ENCODE data around the gene SLC6A18. TPM values are rescaled to one million over a fixed set of nuclear protein-coding genes. Genes with fewer than 3 reads are reported as not detected.

SLC6A18 gene
- total and polyA plus RNA-seq, 2 of the 13 experiments (the other 11 are each of a cell fraction or from before 2014, with no cell fraction given): not detected

- TF ChIP-seq PBX2 (CRISPR knock-in tag; IDR thresholded peaks at IDR 0.05): no peak
- no peak for TF ChIP-seq MAFF (IDR thresholded peaks at IDR 0.05; ENCODE audit: low read depth, low read length)
These were observed 42.9 kb downstream of the SLC6A18 start (continued) for GRCh38 chr5:1268056-1268455.

GRCh38 chr5:1268666-1269065 lies 43.5 kb downstream of the SLC6A18 start:
- Histone ChIP-seq H3K4me2 (ENCODE audit: low read depth, low read length) (no peak overlapping the region), H3K9me3 (ENCODE audit: low read length) (no peaks in the 10 kb centered on the region), H4K20me1 (ENCODE audit: insufficient read depth, low read length) (no peaks in the 10 kb centered on the region), H2AFZ (ENCODE audit: low read length) (no peak overlapping the region), H3K36me3 (replicated peaks in 1 of 2; ENCODE audit: control insufficient read depth in 1 of 2, insufficient read depth in 2 of 2, low read length in 2 of 2) (peaks cover 0 to 2% of the 10 kb centered on the region in 2 experiments; a peak in 1 of 5 replicates), H3K27ac (ENCODE audit: extremely low read length, insufficient read depth, low read length) (no peak overlapping the region), H3K4me1 (ENCODE audit: insufficient read depth, low read length) (no peaks in the 10 kb centered on the region), H3K4me3 (replicated peaks in 1 of 3; ENCODE audit: insufficient read depth in 1 of 3, low read depth in 2 of 3, low read length in 3 of 3) (no peak overlapping the region), H3K79me2 (ENCODE audit: insufficient read depth, low read length) (no peaks in the 10 kb centered on the region), H3K27me3 (ENCODE audit: control insufficient read depth in 1 of 2, insufficient read depth in 2 of 2, low read length in 2 of 2) (peaks cover 0 to 11% of the 10 kb centered on the region in 2 experiments; a peak in 1 of 5 replicates), H3K9ac (ENCODE audit: insufficient read depth, low read depth, low read length) (no peak overlapping the region)
- POLR2A ChIA-PET: no interaction called here
- no peak for DNase-seq (ENCODE audit: low spot score)
- CTCF ChIA-PET (ENCODE audit: low intra/inter-chr PET ratio, low total read pairs): no interaction called here
- no peak for FAIRE-seq
- 78% methylated on average over 9 of the region's 13 CpGs for WGBS (ENCODE audit: low lambda C conversion rate)
- intact Hi-C loops (cut with micrococcal nuclease; ENCODE audit: unreplicated experiment) (no loop called here), in situ Hi-C loops (cut with HindIII; ENCODE audit: extremely low pct_ligation_motif_present, low pct_unique_long_range_greater_than_20kb) (no loop called here)
- no TSS peak for BruUV-seq (replicated peaks)
- ATAC-seq: no peak
- TF ChIP-seq PAF1 (CRISPR knock-in tag; IDR thresholded peaks at IDR 0.05) (no peak), MTA3 (CRISPR knock-in tag; IDR thresholded peaks at IDR 0.05) (no peak), ZNF652 (CRISPR knock-in tag; IDR thresholded peaks at IDR 0.05; ENCODE audit: borderline replicate concordance, low read depth) (no peak), POLR2A (IDR thresholded peaks at IDR 0.05; ENCODE audit: insufficient read depth in 1 of 2, low read depth in 2 of 2, low read length in 2 of 2) (no peak), ZKSCAN5 (CRISPR knock-in tag; IDR thresholded peaks at IDR 0.05) (no peak), ZNF501 (CRISPR knock-in tag; IDR thresholded peaks at IDR 0.05) (no peak), ATF1 (CRISPR knock-in tag; IDR thresholded peaks at IDR 0.05) (no peak), ASH2L (IDR thresholded peaks at IDR 0.05; ENCODE audit: insufficient read length, low read depth, low read length) (no peak), GRHL1 (CRISPR knock-in tag; conservative IDR thresholded peaks at IDR 0.05) (no peak), ZNF878 (CRISPR knock-in tag; IDR thresholded peaks at IDR 0.05) (no peak), PBX2 (CRISPR knock-in tag; IDR thresholded peaks at IDR 0.05) (no peak), POLR2AphosphoS2 (IDR thresholded peaks at IDR 0.05; ENCODE audit: low read depth, low read length) (no peak)
- TF ChIP-seq, protein P1, sequence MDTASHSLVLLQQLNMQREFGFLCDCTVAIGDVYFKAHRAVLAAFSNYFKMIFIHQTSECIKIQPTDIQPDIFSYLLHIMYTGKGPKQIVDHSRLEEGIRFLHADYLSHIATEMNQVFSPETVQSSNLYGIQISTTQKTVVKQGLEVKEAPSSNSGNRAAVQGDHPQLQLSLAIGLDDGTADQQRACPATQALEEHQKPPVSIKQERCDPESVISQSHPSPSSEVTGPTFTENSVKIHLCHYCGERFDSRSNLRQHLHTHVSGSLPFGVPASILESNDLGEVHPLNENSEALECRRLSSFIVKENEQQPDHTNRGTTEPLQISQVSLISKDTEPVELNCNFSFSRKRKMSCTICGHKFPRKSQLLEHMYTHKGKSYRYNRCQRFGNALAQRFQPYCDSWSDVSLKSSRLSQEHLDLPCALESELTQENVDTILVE (CRISPR knock-in tag; IDR thresholded peaks at IDR 0.05): no peak
- TF ChIP-seq, protein P2, sequence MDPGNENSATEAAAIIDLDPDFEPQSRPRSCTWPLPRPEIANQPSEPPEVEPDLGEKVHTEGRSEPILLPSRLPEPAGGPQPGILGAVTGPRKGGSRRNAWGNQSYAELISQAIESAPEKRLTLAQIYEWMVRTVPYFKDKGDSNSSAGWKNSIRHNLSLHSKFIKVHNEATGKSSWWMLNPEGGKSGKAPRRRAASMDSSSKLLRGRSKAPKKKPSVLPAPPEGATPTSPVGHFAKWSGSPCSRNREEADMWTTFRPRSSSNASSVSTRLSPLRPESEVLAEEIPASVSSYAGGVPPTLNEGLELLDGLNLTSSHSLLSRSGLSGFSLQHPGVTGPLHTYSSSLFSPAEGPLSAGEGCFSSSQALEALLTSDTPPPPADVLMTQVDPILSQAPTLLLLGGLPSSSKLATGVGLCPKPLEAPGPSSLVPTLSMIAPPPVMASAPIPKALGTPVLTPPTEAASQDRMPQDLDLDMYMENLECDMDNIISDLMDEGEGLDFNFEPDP (CRISPR knock-in tag; conservative IDR thresholded peaks at IDR 0.05): no peak

Data from HepG2 (cell line).